ENCODE results near the gene SLC8A2.

The SLC8A2 gene

DNA sequence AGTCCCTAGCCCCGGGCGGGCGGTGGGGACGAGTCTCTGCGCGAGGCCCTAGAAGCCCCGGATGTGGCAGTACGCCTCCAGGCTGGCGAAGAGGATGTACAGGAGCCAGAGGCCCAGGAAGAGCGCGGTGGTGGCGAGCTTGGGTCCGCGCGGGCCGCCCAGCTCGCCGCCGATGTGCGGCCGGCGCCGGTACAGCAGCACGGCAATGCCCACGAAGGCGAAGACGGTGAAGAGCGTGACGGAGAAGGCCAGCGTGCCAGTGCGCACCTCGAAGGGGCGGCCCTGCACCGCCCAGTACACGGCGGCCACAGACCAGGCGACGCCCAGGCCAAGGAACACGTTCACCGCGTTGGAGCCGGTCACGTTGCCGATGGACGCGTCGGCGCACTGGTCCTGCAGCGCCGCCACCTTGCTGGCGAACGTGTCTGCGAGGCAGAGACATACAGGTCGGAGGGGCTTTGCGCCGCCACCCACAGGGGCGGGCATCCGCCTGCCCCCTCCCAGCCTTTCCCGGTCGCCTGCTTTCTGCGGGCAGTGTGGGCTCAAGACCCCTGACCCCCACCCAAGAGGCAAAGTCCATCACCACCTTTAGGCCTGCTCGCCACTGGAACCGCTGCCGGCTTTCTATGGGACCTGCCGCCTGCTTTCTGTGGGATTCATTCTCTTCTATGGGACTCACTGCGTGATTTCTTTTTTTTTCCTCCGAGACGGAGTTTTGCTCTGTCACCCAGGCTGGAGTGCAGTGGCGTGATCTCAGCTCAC, 41.5 kb downstream of the SLC8A2 start:
- DNase-seq (ENCODE audit: low spot score): no peak

DNA sequence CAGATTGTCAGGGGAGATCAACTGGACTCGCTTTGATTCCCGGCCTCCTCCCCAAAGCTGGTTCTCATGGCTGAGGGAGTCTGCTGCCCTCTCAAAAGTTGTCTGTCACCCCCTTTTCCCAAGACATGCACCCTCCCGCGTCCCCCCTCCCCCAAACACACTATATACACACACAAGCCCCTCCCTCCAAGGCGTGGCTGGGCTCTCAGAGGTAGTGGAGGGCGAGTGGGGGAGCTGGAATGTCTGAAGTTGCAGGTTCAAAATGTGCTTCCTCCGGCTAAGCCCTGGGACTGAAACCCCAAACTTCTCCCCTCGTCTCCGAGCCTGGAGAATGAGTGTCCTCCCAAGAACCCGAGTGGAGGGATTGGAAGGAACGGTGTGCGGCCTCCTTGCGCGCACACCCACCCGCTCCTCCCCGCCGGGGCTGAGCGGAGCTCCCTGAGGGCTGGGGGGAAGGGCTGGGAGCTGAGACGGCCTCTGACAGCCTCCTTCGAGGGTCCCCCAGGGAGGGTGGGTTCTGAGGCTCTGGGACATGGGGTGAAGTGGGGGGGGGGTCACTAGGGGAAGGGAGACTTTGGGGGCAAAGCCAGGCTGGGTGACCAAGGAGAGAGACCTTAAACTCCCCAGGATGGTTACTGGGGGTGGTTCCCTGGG, 42.4 kb downstream of the SLC8A2 start:
- no peak for DNase-seq (ENCODE audit: low spot score)

DNA sequence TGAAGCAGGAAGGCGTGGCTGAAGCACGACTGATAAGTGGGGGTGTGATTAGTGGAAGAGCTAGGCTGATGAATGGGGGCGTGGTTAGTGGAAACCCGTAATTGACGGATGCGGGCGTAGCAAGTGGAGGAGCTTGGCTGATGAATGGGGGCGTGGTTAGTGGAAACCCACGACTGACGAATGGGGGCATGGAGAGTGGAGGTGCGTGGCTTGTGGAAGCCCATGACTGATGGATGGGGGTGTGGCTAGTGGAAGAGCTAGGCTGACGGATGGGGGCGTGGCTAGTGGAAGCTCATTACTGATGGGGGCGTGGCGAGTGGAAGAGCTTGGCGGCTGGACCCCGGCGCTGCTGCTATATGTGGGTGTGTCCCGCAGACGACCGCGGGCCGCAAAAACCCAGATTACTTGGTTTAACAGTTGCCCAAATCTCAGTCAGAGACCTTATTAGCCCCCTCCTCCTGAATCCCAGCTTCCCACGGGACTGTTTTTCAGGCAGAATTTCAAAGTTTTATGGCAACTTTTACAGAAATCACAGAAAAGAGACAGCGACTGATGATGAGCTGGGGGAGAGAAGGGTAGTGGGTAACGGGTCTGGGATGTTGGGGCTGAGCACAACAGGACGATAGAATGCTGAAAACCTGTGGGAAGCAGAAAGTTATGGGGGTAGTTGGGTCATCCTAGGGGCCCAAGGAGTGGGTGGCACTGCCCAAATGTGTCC, 43.4 kb downstream of the SLC8A2 start:
- DNase-seq (ENCODE audit: low spot score): peak; percentile 85

DNA sequence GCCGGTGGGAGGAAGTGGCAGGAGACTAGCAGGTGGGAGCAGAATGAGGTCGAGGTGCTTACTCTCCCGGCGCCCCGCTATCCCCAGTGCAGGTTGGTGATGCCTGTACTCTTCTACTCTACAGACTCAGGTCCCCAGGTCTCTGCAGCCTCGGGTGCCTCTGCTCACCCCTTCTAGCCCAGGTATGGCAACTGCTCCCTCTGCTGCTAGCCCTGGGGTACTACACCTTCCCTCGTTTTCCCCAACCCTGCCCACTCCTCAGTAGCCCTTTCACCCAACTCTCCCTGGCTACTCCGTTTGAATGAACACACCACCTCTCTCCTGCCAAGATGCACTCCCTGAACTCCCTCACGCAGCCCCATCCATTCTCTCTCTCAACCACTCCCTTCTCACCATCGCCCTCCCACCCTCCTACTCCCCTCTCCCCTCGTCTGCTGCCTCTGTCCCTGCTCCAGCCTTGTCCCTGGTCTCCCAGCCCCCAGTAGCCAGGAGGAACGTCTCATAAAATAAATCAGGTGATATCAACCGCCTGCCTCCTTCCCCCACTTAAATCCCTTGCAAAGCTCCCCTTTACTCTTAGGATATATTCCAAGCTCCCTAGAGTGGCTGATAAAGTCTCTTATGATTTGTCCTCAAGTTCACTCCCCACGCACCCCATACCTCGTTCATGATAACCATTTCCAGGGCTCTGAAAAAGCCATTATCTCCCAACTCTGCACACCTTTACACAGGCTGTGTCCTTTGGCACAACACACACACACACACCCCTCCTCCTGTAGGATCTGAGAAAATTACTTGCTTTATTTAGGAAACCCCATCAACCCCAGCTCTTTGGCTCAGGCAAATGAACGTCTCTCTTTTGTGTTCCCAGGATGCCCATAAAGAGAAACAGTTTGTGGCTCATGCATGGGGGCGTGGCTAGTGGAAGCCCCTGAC, 44.2 kb downstream of the SLC8A2 start:
- DNase-seq (ENCODE audit: low spot score): peak; percentile 14

DNA sequence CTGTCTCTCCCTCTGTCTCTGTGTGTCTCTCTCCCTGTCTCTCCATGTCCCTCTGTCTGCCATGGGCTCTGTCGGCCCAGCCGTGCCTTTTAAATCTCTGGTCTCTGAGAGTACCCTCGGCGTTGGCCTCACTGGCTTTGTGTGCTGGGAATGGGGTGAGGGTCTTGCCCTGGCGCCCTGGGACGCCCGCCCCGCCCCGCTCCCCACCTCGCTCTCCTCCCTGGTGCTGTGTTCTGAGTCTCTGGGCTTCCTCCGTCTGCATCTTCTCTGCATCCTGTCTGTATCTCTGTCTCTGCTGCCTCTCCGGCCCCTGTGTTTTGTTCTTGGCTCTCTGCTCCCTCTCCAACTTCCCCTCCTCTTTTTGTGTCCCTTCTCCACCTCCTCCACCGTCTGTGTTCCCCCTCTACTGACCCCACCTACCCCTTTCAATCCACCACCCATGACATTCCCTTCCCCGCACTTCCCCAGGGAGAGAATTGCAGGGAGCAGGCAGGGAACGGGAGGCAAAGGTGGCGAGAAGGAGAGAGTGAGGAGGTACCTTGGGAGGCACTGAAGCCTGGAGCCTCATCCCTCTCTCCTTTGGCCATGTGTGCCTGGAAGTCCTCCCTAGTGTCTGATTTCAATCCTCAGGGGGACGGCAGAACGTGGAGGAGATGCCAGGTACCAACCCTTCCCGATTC, 48.4 kb downstream of the SLC8A2 start:
- DNase-seq (ENCODE audit: low spot score): no peak

DNA sequence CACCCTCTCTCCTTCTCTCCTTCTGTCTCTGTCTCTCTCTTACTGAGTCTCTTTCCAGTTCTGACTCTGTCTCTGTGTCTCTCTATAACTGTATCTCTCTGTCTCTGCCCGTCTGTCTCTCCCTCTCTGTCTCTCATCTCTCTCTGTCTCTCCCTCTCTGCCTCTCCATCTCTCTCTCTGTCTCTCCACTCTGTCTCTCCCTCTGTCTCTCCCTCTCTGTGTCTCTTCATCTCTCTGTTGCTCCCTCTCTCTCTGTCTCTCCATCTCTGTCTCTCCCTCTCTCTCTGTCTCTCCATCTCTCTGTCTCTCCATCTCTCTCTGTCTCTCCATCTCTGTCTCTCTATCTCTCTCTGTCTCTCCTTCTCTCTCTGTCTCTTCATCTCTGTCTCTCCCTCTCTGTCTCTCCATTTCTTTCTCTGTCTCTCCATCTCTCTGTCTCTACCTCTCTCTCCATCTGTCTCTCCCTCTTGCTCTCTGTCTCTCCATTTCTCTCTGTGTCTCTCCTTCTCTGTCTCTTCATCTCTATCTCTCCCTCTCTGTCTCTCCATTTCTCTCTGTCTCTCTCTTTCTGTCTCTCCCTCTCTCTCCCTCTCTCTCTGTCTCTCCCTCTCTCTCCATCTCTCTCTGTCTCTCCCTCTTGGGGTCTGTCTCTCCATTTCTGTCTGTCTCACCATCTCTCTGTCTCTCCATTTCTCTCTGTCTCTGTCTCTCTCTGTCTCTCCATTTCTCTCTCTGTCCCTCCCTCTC, 49.1 kb downstream of the SLC8A2 start:
- DNase-seq (ENCODE audit: low spot score): no peak

DNA sequence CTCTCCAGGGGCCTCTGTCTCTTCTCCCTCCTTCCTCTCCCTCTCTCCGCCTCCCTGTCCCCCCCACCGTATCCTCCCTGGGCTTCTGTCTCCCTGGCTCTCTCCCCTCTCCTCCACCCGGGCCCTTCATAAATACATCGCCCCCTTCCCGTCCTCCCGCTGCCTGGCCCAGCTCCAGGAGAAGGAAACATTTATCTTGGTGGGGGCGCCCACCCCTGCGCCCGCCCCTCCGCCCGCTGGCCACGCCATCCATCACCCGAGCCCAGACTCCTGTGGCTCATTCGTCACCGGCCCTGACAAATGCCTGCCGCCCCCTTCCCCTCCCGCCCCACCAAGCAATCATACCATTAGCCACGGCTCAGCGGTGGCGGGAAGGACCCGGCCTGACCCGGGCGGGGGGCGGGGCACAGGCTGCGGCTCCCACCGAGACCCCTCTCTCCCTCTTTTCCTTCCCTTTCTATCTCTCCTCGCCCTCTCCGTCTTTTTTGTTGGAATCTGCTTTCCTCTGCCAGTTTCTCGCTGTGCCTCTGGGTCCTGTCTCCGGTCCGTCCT, 49.8 kb downstream of the SLC8A2 start:
- no peak for DNase-seq (ENCODE audit: low spot score)

DNA sequence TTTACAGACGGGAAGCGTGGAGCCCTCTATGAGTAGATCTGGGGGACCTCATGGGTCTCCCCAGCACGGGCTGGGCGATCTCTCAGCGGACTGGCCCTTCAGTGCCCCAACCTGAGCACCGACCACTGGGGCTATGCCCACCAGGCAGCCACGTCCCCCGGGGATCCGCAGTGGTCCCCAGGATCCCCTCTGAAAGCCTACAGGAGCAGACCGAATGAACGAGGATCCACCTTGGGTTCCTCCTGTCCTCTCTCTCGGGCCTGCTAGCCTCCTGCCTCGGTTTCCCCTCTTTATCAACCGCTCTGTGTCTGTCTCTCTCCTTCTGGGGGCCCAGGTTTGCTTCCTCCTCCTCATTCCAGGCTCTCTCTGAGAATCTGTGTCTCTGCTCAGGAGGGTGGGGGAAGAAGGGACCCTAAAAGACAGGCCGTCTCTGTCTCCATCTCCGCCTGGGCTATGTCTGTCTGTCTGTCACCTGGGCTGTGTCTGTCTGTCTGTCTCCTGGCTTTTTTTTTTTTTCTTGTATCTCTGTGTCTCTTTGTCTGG, 50.4 kb downstream of the SLC8A2 start:
- DNase-seq (ENCODE audit: low spot score): no peak

DNA sequence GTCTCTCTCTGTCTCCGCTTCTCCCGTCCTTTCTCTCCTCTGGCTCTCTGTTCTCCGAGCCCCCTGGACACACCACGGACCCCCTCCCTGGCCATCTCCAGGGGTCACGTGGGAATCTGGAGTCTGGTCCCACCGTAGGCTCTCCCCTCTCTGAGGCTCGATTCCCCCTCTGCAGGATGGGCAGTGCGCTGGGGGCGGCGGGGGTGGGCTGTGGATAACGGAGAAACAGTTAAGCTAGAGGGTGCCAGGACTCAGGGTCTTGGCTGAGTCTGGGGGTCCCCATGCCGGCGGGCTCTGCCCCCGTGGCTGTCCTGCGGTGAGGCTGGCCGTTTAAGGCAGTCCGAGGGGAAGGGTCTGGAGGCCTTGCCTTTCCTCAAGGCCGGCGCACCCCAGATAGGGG, 51.9 kb downstream of the SLC8A2 start:
- DNase-seq (ENCODE audit: low spot score): no peak

DNA sequence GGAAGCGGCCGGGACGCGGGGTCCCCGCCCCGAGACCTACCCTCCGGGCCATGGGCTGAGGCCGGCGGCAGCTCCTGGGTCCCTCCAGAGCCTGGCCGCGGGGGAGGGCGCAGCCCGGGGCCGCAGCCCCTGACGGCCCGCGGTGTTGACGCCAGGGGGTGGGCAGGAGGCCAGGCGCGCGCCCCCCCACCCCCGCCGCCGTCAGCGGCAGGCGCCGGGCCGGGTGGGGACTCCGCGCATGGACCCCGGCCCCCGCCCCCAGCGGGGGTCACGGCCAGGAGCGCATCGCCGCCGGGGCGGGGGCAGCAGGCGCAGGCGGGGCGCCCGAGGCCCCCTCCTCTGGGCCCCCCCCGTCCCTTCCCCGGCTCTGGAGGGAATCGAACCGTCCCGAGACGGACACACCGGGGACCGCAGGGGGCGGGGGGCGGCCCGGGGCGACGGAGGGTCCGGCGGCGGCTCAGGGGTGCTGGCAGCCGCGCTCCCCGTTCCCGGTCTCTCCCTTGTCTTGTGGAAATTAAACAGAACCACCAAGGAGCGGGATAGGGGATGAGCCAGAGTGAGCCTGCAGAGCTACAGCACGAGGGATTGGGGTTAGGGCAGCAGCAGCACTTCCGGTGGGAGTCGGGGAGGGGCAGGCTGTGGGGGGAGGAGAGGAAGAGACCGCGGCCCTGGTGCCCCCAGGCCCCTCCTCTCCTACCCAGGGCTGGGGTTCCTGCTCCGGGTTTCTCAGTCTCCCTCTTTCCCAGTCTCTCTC, 52.5 kb downstream of the SLC8A2 start, which contains the start of gene MEIS3:
Gene MEIS3, minus strand, starts transcription at position 498 of the 754 bp plus-strand sequence. Its CDS starts 446 bp downstream, at position 52.
- DNase-seq (ENCODE audit: low spot score): no peak

DNA sequence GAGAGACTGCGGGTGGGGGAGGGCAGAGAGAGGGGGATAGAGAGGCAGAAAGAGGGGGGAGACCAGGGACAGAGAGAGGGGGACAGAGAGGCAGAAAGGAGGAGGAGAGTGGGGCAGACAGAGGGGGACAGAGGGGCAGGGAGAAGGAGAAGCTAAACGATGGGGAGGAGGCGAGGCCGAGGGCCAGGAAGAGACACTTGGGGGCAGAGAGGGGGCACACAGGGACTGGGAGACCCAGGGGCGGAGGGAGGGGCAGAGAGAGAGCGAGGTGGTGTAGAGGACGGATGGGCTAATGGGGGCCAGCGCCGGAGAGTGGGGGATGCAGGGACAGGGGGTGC, 53.0 kb downstream of the SLC8A2 start:
- no peak for DNase-seq (ENCODE audit: low spot score)

DNA sequence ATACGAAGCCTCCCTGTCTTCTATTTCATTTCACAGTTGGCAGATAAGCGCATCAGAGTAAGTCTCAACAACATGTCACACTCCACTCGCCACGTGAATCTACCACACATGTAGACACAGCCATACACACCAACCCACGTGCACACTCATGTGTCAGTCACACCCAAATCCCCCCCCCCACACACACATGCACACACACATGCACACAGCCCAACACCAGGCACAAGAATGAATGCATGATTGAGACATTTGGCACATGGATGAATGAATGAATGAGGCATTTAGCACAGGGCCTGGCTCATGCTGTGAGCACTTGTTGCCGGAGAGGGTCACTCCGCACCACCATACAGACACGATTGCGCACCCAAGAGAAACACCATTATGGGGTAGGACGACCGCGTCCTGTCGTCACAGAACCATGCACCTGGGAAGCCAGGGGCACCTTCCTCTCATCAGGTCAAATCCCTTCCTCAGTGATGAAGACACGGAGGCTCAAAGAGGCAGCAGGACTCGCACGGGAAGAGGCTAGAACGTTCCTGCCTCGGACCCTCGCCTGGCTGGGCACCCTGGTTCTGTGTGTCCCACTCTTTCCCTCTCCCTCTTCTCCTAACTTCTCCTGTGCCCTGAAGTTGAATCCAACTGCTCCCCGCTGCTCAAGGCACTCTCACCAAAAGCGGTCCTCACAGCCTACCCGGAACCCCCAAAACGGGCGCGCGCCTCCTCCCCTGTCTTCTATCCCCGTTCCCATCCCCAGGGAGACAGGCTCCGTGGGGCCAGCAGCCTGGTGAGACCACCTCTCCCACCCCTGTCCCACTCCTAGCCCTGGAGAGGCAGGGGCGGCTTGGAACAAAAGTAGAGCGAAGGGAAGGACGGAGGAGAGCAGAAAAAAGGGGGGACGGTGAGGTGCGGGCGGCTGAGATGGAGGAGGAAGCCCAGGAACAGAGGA, 53.7 kb downstream of the SLC8A2 start:
- DNase-seq (ENCODE audit: low spot score): no peak

DNA sequence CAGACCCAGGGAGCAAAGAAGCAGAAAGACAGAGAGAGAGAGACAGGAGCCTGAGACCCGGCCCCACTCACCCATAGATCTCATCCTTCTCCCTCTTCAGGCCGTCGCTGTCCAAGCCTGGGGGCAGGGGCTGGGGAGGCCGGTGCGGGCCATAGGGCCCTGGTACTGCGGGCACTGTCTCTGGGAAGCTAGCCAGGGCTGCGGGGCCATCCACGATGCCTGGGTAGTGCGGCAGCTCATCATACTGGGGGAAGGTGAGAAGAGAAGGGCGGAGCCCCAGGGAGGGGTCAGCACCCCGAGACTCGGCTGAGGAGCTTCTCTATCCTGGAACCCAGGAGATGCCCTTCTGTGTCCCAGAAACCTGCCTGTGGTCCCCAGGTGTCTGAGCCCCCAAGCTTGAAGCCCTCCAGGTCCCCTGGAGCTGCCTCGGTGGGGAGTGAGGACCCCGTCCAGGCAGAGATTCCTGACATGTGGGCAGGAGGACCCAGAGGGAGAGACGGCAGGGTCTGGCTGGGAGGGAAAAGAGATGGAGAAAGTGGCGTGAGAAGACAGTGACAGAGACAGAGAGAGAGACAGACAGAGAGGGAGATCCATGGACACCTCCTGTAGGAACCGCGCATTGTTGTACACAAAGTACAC, 54.5 kb downstream of the SLC8A2 start:
- no peak for DNase-seq (ENCODE audit: low spot score)

DNA sequence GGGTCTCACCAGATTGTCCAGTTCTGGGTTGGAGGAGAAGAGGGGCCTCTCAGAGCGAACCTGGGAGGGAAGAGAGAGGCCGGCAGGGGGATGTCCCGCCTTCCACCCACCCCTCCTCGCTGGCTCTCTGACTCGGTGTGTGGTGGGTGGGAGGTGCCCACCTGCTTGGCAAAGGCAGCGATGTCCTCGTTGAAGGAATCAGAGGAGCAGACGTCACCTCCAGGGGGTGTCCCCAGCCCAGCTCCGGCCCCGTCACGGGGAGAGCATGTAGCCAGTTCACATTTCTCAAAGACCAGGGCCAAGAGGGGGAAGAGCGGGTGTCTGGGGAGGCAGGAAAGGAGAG, 55.1 kb downstream of the SLC8A2 start:
- no peak for DNase-seq (ENCODE audit: low spot score)

DNA sequence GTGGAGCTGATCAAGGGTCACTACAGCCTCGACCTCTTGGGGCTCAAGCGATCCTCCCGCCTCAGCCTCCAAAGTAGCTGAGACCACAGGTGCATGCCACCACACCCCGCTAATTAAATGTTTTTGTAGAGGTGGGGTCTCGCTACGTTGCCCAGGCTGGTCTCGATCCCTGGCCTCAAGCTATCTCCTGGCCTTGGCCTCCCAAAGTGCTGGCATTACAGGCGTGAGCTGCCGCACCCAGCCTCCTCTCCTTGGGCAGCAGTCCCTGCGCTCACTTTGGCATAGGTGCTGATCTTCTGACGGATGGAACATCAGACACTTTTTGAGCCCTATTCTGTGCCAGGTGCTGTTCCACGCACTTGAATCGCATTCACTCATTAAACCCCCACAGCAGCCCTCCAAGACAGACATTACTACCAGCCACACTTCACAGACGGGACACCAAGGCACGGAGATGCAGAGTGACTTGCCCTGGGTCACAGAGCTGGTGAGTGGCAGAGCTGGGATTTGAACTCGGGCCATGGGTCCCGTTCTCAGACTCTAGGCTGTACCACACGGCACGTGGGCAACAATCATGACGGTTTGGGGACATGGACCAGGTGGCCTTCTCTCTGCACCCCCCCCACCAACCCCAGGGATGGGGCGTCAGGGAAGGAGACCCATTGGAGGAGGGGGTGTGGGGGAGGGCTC, 55.6 kb downstream of the SLC8A2 start:
- DNase-seq (ENCODE audit: low spot score): no peak

DNA sequence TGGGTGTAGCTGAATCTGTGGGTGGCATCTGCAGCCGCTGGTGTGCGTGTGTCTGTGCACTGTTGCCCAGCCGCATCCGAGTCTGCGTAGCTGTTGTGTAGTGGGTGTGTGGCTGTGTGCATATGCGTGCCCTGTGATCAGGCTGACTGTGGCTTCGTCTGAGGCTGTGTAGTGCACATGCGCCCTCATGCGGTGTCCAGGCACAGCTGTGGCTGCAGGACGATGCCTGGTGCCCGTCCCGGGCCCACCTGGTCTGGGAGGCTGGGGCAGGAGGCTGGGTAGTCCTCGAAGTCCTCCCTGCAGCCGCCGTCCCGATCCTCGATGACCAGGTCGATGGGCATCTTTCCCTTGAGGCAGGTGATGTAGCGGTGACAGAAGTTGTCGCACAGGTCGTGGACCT, 57.2 kb downstream of the SLC8A2 start:
- DNase-seq (ENCODE audit: low spot score): no peak

DNA sequence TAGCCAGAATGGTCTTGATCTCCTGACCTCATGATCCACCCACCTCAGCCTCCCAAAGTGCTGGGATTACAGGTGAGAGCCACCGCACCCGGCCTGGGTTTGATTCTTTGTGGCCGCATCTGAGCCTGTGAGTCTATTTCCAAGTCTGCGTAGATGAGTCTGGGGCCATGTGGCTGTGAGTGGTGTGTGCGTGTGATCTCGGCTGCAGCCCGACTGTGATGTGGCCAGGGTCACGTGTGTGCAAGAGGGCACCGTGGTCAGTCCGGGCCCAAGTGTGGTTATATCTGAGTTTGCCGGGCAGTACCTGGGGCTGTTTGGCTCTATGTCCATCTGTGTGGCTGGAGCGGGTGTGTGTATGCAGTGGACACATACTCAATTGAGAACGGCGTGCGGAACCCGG, 57.8 kb downstream of the SLC8A2 start:
- no peak for DNase-seq (ENCODE audit: low spot score)

Measured in globus pallidus (tissue), 1 donor.